Measurements from ENCODE around the gene STAP2. TPM values are rescaled to one million over a fixed set of nuclear protein-coding genes. Genes with fewer than 3 reads are reported as not detected.

The STAP2 gene
- total and polyA plus RNA-seq, 10 of the 15 experiments (the other 5 are each of a cell fraction or from before 2014, with no cell fraction given): 0.84 to 22.4 (median 15.2) TPM

Other genes starting within 250 kb of the STAP2 start
Only the 7 nearest of the 18 such genes appear.
- gene YJU2, start 91.7 kb downstream of the STAP2 start, total RNA-seq (2014; rRNA removed): 36.8 and 38.2 TPM in 2 replicates
- gene YJU2, start 91.7 kb downstream of the STAP2 start, total RNA-seq (2014; rRNA removed; fragmentation: Illumina TruSeq; extraction: Trizol): 20.7 and 23.3 TPM in 2 replicates
- 29.1 and 30.0 TPM in 2 replicates for gene YJU2, start 91.7 kb downstream of the STAP2 start, total RNA-seq (2021)
- 17.9 and 22.6 TPM in 2 replicates for gene YJU2, start 91.7 kb downstream of the STAP2 start, polyA plus RNA-seq (2011; rRNA removed)
- 16.1 and 20.2 TPM in 2 replicates for gene YJU2, start 91.7 kb downstream of the STAP2 start, polyA plus RNA-seq (2014; fragmentation: Illumina TruSeq; extraction: Trizol)
- 1 to 10 TPM in 1 of 2 experiments, under 1 TPM in 1; 0.26 to 1.9 TPM for gene YJU2, start 91.7 kb downstream of the STAP2 start, polyA plus RNA-seq (2014; fragmentation: Nextera tagmentation; extraction: Ambion mirVana)
- gene YJU2, start 91.7 kb downstream of the STAP2 start, polyA plus RNA-seq (2014; rRNA removed): 40.7 and 44.0 TPM in 2 replicates
- gene YJU2, start 91.7 kb downstream of the STAP2 start, polyA plus RNA-seq (2016; fragmentation: Nextera tagmentation; extraction: Ambion mirVana): 10 to 100 TPM; 24.2 to 27.1 TPM
- not detected in 2 replicates for gene SHD, start 59.6 kb downstream of the STAP2 start, total RNA-seq (2014; rRNA removed)
- not detected in 2 replicates for gene SHD, start 59.6 kb downstream of the STAP2 start, total RNA-seq (2014; rRNA removed; fragmentation: Illumina TruSeq; extraction: Trizol)
- not detected in 2 replicates for gene SHD, start 59.6 kb downstream of the STAP2 start, total RNA-seq (2021)
- gene SHD, start 59.6 kb downstream of the STAP2 start, polyA plus RNA-seq (2011; rRNA removed): not detected in 2 replicates
- gene SHD, start 59.6 kb downstream of the STAP2 start, polyA plus RNA-seq (2014; fragmentation: Illumina TruSeq; extraction: Trizol): not detected in 2 replicates
- gene SHD, start 59.6 kb downstream of the STAP2 start, polyA plus RNA-seq (2014; fragmentation: Nextera tagmentation; extraction: Ambion mirVana): not detected
- gene SHD, start 59.6 kb downstream of the STAP2 start, polyA plus RNA-seq (2014; rRNA removed): not detected in 2 replicates
- gene SHD, start 59.6 kb downstream of the STAP2 start, polyA plus RNA-seq (2016; fragmentation: Nextera tagmentation; extraction: Ambion mirVana): under 1 TPM in 1 of 2 experiments, not detected in 1; 0.09 TPM
- gene TMIGD2, start 36.4 kb downstream of the STAP2 start, total RNA-seq (2014; rRNA removed): 0.17 TPM in 1 of 2 replicates, not detected in the other
- 0.13 TPM in 1 of 2 replicates, not detected in the other for gene TMIGD2, start 36.4 kb downstream of the STAP2 start, total RNA-seq (2014; rRNA removed; fragmentation: Illumina TruSeq; extraction: Trizol)
- 0.16 TPM in 1 of 2 replicates, not detected in the other for gene TMIGD2, start 36.4 kb downstream of the STAP2 start, total RNA-seq (2021)
- gene TMIGD2, start 36.4 kb downstream of the STAP2 start, polyA plus RNA-seq (2011; rRNA removed): not detected in 2 replicates
- not detected in 2 replicates for gene TMIGD2, start 36.4 kb downstream of the STAP2 start, polyA plus RNA-seq (2014; fragmentation: Illumina TruSeq; extraction: Trizol)
- gene TMIGD2, start 36.4 kb downstream of the STAP2 start, polyA plus RNA-seq (2014; fragmentation: Nextera tagmentation; extraction: Ambion mirVana): not detected
- gene TMIGD2, start 36.4 kb downstream of the STAP2 start, polyA plus RNA-seq (2014; rRNA removed): 0.09 TPM in 1 of 2 replicates, not detected in the other
- under 1 TPM; 0.14 to 0.40 TPM for gene TMIGD2, start 36.4 kb downstream of the STAP2 start, polyA plus RNA-seq (2016; fragmentation: Nextera tagmentation; extraction: Ambion mirVana)
- gene FSD1, start 34.2 kb downstream of the STAP2 start, total RNA-seq (2014; rRNA removed): 4.0 and 4.1 TPM in 2 replicates
- gene FSD1, start 34.2 kb downstream of the STAP2 start, total RNA-seq (2014; rRNA removed; fragmentation: Illumina TruSeq; extraction: Trizol): 1.4 TPM in 2 replicates
- gene FSD1, start 34.2 kb downstream of the STAP2 start, total RNA-seq (2021): 4.3 and 4.9 TPM in 2 replicates
- 0.58 and 0.77 TPM in 2 replicates for gene FSD1, start 34.2 kb downstream of the STAP2 start, polyA plus RNA-seq (2011; rRNA removed)
- gene FSD1, start 34.2 kb downstream of the STAP2 start, polyA plus RNA-seq (2014; fragmentation: Illumina TruSeq; extraction: Trizol): 0.68 and 1.7 TPM in 2 replicates
- gene FSD1, start 34.2 kb downstream of the STAP2 start, polyA plus RNA-seq (2014; fragmentation: Nextera tagmentation; extraction: Ambion mirVana): under 1 TPM in 1 of 2 experiments, not detected in 1; 0.15 TPM
- 4.7 and 5.1 TPM in 2 replicates for gene FSD1, start 34.2 kb downstream of the STAP2 start, polyA plus RNA-seq (2014; rRNA removed)
- gene FSD1, start 34.2 kb downstream of the STAP2 start, polyA plus RNA-seq (2016; fragmentation: Nextera tagmentation; extraction: Ambion mirVana): 1 to 10 TPM; 4.0 to 4.2 TPM
- 3.5 and 4.2 TPM in 2 replicates for gene MPND, start 4.7 kb upstream of the STAP2 start, total RNA-seq (2014; rRNA removed)
- gene MPND, start 4.7 kb upstream of the STAP2 start, total RNA-seq (2014; rRNA removed; fragmentation: Illumina TruSeq; extraction: Trizol): 6.1 and 7.9 TPM in 2 replicates
- gene MPND, start 4.7 kb upstream of the STAP2 start, total RNA-seq (2021): 18.3 and 20.3 TPM in 2 replicates
- 3.4 and 7.2 TPM in 2 replicates for gene MPND, start 4.7 kb upstream of the STAP2 start, polyA plus RNA-seq (2011; rRNA removed)
- 0.70 and 4.8 TPM in 2 replicates for gene MPND, start 4.7 kb upstream of the STAP2 start, polyA plus RNA-seq (2014; fragmentation: Illumina TruSeq; extraction: Trizol)
- gene MPND, start 4.7 kb upstream of the STAP2 start, polyA plus RNA-seq (2014; fragmentation: Nextera tagmentation; extraction: Ambion mirVana): 1 to 10 TPM in 1 of 2 experiments, under 1 TPM in 1; 0.79 to 4.3 TPM
- gene MPND, start 4.7 kb upstream of the STAP2 start, polyA plus RNA-seq (2014; rRNA removed): 10.5 and 11.8 TPM in 2 replicates
- gene MPND, start 4.7 kb upstream of the STAP2 start, polyA plus RNA-seq (2016; fragmentation: Nextera tagmentation; extraction: Ambion mirVana): 1 to 10 TPM; 3.7 to 8.5 TPM
- gene SH3GL1, start 61.7 kb upstream of the STAP2 start, total RNA-seq (2014; rRNA removed): 24.0 and 28.9 TPM in 2 replicates
- gene SH3GL1, start 61.7 kb upstream of the STAP2 start, total RNA-seq (2014; rRNA removed; fragmentation: Illumina TruSeq; extraction: Trizol): 9.2 and 11.8 TPM in 2 replicates
- gene SH3GL1, start 61.7 kb upstream of the STAP2 start, total RNA-seq (2021): 41.5 and 47.4 TPM in 2 replicates
- gene SH3GL1, start 61.7 kb upstream of the STAP2 start, polyA plus RNA-seq (2011; rRNA removed): 20.3 and 28.0 TPM in 2 replicates
- gene SH3GL1, start 61.7 kb upstream of the STAP2 start, polyA plus RNA-seq (2014; fragmentation: Illumina TruSeq; extraction: Trizol): 1.6 and 9.2 TPM in 2 replicates
- gene SH3GL1, start 61.7 kb upstream of the STAP2 start, polyA plus RNA-seq (2014; fragmentation: Nextera tagmentation; extraction: Ambion mirVana): 1 to 10 TPM in 1 of 2 experiments, under 1 TPM in 1; 0.93 to 3.0 TPM
- gene SH3GL1, start 61.7 kb upstream of the STAP2 start, polyA plus RNA-seq (2014; rRNA removed): 36.5 and 44.0 TPM in 2 replicates
- 10 to 100 TPM; 30.0 to 32.5 TPM for gene SH3GL1, start 61.7 kb upstream of the STAP2 start, polyA plus RNA-seq (2016; fragmentation: Nextera tagmentation; extraction: Ambion mirVana)
- 33.0 and 37.7 TPM in 2 replicates for gene CHAF1A, start 63.8 kb upstream of the STAP2 start, total RNA-seq (2014; rRNA removed)
- 27.2 and 28.4 TPM in 2 replicates for gene CHAF1A, start 63.8 kb upstream of the STAP2 start, total RNA-seq (2014; rRNA removed; fragmentation: Illumina TruSeq; extraction: Trizol)
- 59.8 and 69.1 TPM in 2 replicates for gene CHAF1A, start 63.8 kb upstream of the STAP2 start, total RNA-seq (2021)
- 20.1 and 26.2 TPM in 2 replicates for gene CHAF1A, start 63.8 kb upstream of the STAP2 start, polyA plus RNA-seq (2011; rRNA removed)
- gene CHAF1A, start 63.8 kb upstream of the STAP2 start, polyA plus RNA-seq (2014; fragmentation: Illumina TruSeq; extraction: Trizol): 30.6 and 41.4 TPM in 2 replicates
- 1 to 10 TPM; 1.3 to 3.2 TPM for gene CHAF1A, start 63.8 kb upstream of the STAP2 start, polyA plus RNA-seq (2014; fragmentation: Nextera tagmentation; extraction: Ambion mirVana)
- 62.6 and 69.2 TPM in 2 replicates for gene CHAF1A, start 63.8 kb upstream of the STAP2 start, polyA plus RNA-seq (2014; rRNA removed)
- 10 to 100 TPM; 41.7 to 47.5 TPM for gene CHAF1A, start 63.8 kb upstream of the STAP2 start, polyA plus RNA-seq (2016; fragmentation: Nextera tagmentation; extraction: Ambion mirVana)

Measured in GM12878 (cell line).